Measurements from ENCODE around the gene CDH13. TPM values are rescaled to one million over a fixed set of nuclear protein-coding genes. Genes with fewer than 3 reads are reported as not detected.

The CDH13 gene
- total and polyA plus RNA-seq, 9 of the 15 experiments (the other 6 are each of a cell fraction or from before 2014, with no cell fraction given) = 0.03 TPM; not detected in 8

GRCh38 chr16:83586036-83586435 lies 959.3 kb downstream of the CDH13 start:
- H3K27me3 ChIP-seq (ENCODE audit: control insufficient read depth in 2 of 2, insufficient read depth in 2 of 2, low read length in 2 of 2) = peaks cover 6 to 8% of the 10 kb centered on the region in 2 experiments; a peak in 3 of 5 replicates
- POLR2A ChIA-PET = interaction anchor here (0.6 to 1.3 kb wide), 5 partner anchors 9 to 908 kb away, joined by 3 read pairs; no protein-coding TSS in a partner anchor
- no TSS peak for BruUV-seq (replicated peaks)

More at GRCh38 chr16:83586036-83586435, 959.3 kb downstream of the CDH13 start:
- WGBS (ENCODE audit: insufficient coverage, low coverage, missing lambda C conversion rate) = 0% methylated on average over 13 of the region's 13 CpGs
- no peak for ATAC-seq
- CTCF ChIA-PET (ENCODE audit: low intra/inter-chr PET ratio) = no interaction called here
- intact Hi-C loops (cut with micrococcal nuclease) = no loop called here
- Histone ChIP-seq H3K9me1 (ENCODE audit: control insufficient read depth, insufficient read depth, low read length) (no peaks in the 10 kb centered on the region), H4K20me1 (replicated peaks; ENCODE audit: control insufficient read depth, insufficient read depth, low read length) (no peaks in the 10 kb centered on the region; the same call in 1 of the 2 replicates), H3K27ac (ENCODE audit: extremely low read depth, low read depth, low read length) (no peak overlapping the region), H3K4me1 (replicated peaks in 1 of 2; ENCODE audit: control insufficient read depth in 2 of 2, insufficient read depth in 2 of 2, low read length in 2 of 2) (no peaks in the 10 kb centered on the region), H3K4me3 (no peak overlapping the region), H2AFZ (ENCODE audit: low read depth, low read length) (no peak overlapping the region), H3K9me3 (replicated peaks; ENCODE audit: control insufficient read depth, insufficient read depth, low read depth, low read length) (no peaks in the 10 kb centered on the region), H3K9ac (ENCODE audit: insufficient read depth in 1 of 2, low read depth in 2 of 2, low read length in 2 of 2) (no peak overlapping the region), H3K79me2 (ENCODE audit: control insufficient read depth, insufficient read depth, low read length) (no peaks in the 10 kb centered on the region), H3K4me2 (ENCODE audit: insufficient read depth, low read length) (no peak overlapping the region), H3K36me3 (ENCODE audit: control insufficient read depth, insufficient read depth, low read length) (no peaks in the 10 kb centered on the region)
- TF ChIP-seq SNRNP70 (optimal IDR thresholded peaks at IDR 0.05; ENCODE audit: low read depth, low read length) (no peak), CTCF (IDR thresholded peaks at IDR 0.05 in 2 of 3, conservative IDR thresholded peaks at IDR 0.05 in 1 of 3; ENCODE audit: insufficient read depth in 2 of 3, low read depth in 1 of 3, low read length in 3 of 3) (0 out of 6 replicates have a peak, but pooled peaks of 1 of the 3 experiments have one; percentile 0)
- no peak for FAIRE-seq
- DNase-seq (ENCODE audit: extremely low read depth in 1 of 4, low spot score in 3 of 4) = no peak
- in situ Hi-C loops (cut with MboI) = no loop called here

Data from K562 (cell line).